GM10248 (cell line): ENCODE measurements around the gene HBQ1.
"Not testable (repeated sequence)": the region's sequence is repeated elsewhere in the genome, so short reads cannot be mapped to it uniquely, and the experiment has no call there.

ENCODE experiments used
- CTCF ChIA-PET: fragments of 300-600 bp; sonication (Branson Sonifier 250); formaldehyde crosslinking; extraction: SDS; loops from one replicate; lab custom pipeline; 2021; ENCODE audit warnings: antibody characterized with exemption; lab: Yijun Ruan, JAX
- POLR2A ChIA-PET: fragments of 350-650 bp; sonication (Branson Sonifier 250); formaldehyde crosslinking; extraction: SDS; loops from one replicate; lab custom pipeline; 2020; ENCODE audit warnings: antibody characterized with exemption; lab: Yijun Ruan, JAX
- DNase-seq: peaks from one replicate; pipeline ENCODE4 v3.0.0; 2012; ENCODE audit errors: extremely low spot score
- TF ChIP-seq, protein P1 (sequence below): IDR thresholded peaks from 2 replicates; pipeline ENCODE4 v1.5.1; 2012; ENCODE audit warnings: mild to moderate bottlenecking, low read depth; ENCODE audit errors: extremely low read depth, missing control alignments, control extremely low read depth

HBQ1 gene

DNA sequence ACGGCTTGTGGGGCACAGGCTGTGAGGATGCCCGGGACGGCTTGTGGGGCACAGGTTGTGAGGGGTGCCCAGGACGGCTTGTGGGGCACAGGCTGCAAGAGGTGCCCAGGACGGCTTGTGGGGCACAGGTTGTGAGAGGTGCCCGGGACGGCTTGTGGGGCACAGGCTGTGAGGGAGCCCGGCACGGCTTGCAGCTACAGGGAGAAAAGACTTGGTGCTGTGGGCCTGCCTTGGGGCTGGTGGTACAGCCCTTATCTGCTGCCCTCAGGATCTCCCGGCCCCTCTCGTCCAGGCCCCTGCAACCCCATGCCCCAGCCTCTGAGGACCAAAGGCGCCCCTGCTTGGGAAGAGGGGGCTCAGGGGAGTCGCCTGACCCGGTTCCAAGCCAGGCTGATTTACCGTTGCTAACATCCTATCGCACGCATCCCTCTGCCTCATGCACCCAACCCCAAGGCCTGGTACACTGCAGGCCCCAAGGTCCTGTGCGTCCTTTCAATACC is 19.5 kb upstream of the HBQ1 start:
- ChIA-PET CTCF (interaction anchor here (1.1 kb wide), 1 partner anchor 54 kb away, joined by 3 read pairs; no protein-coding TSS in a partner anchor), POLR2A (no interaction called here)
- no peak for DNase-seq
- TF ChIP-seq, protein P1, sequence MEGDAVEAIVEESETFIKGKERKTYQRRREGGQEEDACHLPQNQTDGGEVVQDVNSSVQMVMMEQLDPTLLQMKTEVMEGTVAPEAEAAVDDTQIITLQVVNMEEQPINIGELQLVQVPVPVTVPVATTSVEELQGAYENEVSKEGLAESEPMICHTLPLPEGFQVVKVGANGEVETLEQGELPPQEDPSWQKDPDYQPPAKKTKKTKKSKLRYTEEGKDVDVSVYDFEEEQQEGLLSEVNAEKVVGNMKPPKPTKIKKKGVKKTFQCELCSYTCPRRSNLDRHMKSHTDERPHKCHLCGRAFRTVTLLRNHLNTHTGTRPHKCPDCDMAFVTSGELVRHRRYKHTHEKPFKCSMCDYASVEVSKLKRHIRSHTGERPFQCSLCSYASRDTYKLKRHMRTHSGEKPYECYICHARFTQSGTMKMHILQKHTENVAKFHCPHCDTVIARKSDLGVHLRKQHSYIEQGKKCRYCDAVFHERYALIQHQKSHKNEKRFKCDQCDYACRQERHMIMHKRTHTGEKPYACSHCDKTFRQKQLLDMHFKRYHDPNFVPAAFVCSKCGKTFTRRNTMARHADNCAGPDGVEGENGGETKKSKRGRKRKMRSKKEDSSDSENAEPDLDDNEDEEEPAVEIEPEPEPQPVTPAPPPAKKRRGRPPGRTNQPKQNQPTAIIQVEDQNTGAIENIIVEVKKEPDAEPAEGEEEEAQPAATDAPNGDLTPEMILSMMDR: no peak

DNA sequence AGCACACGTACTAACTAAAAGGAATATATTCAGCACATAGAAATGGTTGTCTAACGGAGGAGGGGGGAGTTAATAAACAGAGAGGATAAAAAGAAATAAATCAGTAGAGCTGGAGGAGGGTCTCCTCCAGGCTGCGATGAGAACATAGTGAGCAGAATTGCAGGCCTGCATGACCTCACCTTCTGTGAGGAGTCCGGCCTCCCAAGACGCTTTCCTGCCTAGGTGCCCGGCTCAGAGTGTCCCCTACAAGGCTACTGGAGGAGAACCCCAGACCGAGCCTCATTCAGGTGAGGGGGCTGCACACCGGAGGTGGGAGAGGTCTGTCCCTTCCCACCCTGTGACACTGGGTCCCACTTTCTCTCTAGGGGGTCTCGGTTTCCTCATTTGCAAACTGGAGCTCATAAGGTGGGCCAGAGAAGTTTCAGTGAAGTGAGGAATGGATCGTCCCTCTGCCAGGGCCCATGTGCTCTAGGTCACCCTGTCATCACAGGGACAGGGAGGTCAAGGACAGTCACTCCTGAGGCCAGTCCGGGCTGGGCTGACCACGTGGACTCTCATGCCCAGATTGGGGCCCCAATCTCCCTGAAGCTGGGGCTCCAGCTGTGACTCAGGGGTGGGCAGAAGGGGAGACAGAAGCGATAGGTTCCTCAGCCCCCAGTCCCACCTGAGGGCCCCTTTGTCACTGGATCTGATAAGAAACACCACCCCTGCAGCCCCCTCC is 17.8 kb upstream of the HBQ1 start:
- DNase-seq: no peak
- CTCF ChIA-PET: no interaction called here
- POLR2A ChIA-PET: no interaction called here
- TF ChIP-seq, protein P1: no peak

DNA sequence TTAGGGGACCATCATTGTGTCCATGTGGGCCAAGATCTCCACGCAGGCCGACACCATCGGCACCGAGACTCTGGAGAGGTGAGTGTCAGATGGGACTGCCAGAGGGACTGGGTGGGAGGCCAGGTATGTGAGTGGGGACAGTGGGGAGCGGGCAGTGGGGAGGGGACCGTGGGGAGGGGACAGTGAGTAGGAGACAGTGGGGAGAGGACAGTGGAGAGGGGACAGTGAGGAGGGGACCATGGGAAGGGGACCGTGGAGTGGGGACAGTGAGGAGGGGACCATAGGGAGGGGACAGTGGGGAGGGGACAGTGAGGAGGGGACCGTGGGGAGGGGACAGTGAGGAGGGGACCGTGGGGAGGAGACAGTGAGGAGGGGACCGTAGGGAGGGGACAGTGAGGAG is 17.1 kb upstream of the HBQ1 start:
- CTCF ChIA-PET, POLR2A ChIA-PET, DNase-seq: not testable (repeated sequence)

DNA sequence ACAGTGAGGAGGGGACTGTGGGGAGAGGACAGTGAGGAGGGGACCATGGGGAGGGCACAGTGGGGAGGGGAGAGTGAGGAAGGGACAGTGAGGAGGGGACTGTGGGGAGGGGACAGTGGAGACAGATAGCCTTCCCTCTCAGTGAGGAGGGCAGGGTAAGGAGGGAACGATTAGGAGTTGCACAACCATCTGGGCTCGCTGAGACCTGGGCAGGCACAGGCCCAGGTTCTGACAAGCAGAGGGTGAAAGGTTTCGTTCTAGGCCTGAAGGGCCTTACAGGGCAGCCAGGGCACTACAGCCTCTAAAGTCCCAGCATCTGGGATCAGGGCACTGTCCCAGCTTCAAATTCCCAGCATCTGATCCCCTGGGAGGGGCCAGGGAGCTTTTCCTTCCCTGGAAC is 16.6 kb upstream of the HBQ1 start:
- POLR2A ChIA-PET, CTCF ChIA-PET, DNase-seq: not testable (repeated sequence)

DNA sequence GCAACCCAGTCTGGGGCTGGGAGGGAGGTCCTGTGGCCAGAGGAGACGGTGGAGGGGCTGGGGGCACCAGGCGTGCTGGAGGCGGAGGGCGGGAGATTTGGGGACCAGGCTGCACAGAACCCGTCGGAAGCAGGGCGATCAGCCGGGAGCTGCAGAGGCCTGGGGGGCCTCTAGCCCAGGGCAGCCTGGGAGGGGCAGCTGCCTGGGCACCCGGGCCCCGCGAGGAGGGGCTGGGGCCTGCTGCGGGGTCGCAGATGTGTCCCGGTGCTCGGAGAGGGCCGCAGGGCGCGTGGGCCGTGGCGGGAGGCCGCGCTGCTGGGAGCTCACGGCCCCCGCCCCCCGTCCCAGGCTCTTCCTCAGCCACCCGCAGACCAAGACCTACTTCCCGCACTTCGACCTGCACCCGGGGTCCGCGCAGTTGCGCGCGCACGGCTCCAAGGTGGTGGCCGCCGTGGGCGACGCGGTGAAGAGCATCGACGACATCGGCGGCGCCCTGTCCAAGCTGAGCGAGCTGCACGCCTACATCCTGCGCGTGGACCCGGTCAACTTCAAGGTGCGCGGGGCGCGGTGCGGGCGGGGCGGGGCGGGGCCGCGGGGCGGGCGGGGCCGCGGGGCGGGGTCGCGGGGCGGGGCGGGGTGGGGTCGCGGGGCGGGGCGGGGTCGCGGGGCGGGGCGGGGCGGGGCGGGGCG is 16.0 kb upstream of the HBQ1 start:
- DNase-seq, POLR2A ChIA-PET: not testable (repeated sequence)
- CTCF ChIA-PET: interaction anchor here (1.6 kb wide), 1 partner anchor 17 kb away, joined by 5 read pairs; no protein-coding TSS in a partner anchor

DNA sequence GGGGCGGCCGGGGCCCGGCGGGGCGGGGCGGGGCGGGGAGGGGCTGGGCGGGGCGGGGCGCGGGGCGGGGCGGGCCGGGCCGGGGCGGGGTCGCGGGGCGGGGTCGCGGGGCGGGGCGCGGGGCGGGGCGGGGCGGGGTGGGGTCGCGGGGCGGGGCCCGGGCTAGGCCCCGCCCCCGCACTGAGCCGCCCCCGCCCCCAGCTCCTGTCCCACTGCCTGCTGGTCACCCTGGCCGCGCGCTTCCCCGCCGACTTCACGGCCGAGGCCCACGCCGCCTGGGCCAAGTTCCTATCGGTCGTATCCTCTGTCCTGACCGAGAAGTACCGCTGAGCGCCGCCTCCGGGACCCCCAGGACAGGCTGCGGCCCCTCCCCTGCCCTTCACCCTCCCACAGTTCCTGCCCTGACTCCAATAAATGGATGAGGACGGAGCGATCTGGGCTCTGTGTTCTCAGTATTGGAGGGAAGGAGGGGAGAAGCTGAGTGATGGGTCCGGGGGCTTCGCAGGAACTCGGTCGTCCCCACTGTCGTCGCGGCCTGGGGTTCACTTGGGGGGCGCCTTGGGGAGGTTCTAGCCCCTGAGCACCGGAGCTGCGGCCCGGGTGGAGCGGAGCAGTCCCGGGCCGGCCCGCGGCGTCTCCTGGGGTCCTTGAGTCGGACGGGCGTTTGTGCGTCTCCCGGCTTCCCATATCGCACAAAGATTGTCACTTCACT is 15.3 kb upstream of the HBQ1 start:
- TF ChIP-seq, protein P1: no peak
- POLR2A ChIA-PET: no interaction called here
- CTCF ChIA-PET: interaction anchor here (1.6 kb wide), 1 partner anchor 17 kb away, joined by 5 read pairs; no protein-coding TSS in a partner anchor
- DNase-seq: peak; percentile 71

DNA sequence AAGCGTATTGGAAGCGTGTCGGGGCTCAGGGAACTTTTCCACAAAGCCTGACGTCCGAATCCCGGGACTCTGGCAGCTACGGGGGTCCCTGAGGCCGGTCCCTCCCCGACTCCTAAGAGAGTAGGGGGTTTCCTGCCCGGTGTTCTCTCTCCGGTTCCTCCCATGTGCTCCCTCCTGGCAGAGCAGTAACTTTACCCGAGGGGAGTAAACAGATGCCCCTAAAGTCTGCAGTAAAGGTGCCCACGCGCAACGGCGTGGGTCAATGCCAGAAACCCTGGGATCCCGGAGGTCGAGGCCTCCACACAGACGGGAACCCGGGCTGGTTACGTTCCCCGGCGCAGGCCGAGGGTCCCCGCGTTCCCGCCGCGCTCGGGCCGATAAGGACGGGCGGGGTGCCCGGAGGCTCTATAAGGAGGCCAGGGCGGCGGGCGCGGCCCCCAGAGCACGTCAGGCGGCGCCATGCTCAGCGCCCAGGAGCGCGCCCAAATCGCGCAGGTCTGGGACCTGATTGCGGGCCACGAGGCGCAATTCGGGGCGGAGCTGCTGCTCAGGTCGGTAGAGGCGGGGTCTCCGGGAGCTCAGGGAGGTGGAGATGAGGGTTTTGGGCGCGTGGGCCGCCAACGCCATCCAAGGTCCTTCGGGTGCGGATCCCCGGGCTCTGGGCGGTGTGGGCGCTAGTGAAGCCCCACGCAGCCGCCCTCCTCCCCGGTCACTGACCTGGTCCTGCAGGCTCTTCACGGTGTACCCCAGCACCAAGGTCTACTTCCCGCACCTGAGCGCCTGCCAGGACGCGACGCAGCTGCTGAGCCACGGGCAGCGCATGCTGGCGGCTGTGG is 14.5 kb upstream of the HBQ1 start, which contains the start of gene HBM:
HBM (plus strand) TSS at position 440 of the 836 bp plus-strand sequence; CDS start at position 460, 20 bp downstream.
- POLR2A ChIA-PET: no interaction called here

More for the DNA sequence above, 14.5 kb upstream of the HBQ1 start, which contains the start of gene HBM:
- DNase-seq: no peak
- CTCF ChIA-PET: interaction anchor here (1.1 to 1.6 kb wide), 2 partner anchors 14 to 16 kb away, joined by 3 to 5 read pairs; partner anchors contain the start of gene HBQ1
- TF ChIP-seq, protein P1: no peak
